HUES6 (cell line): ENCODE data around the gene ZNF207.
A peak's percentile ranks its signal among the peaks of the same experiment; 100 is the strongest.
"Not testable (repeated sequence)": the region's sequence is repeated elsewhere in the genome, so short reads cannot be mapped to it uniquely, and the experiment has no call there.

Source experiments
- H3K27ac ChIP-seq: 2 replicates; pipeline ENCODE4 v1.7.0; 2013; ENCODE audit warnings: low read depth, mild to moderate bottlenecking, low read length, inconsistent platforms
- H3K27me3 ChIP-seq: 2 replicates; pipeline ENCODE4 v1.6.1; 2013; ENCODE audit warnings: low read length; ENCODE audit not compliant: control insufficient read depth, insufficient read depth
- H3K36me3 ChIP-seq: 2 replicates; pipeline ENCODE4 v1.6.1; 2013; ENCODE audit warnings: low read length; ENCODE audit not compliant: control insufficient read depth, insufficient read depth
- H3K4me1 ChIP-seq: 2 replicates; pipeline ENCODE4 v1.6.1; 2013; ENCODE audit warnings: low read length; ENCODE audit not compliant: control insufficient read depth, insufficient read depth
- H3K4me3 ChIP-seq: 2 replicates; pipeline ENCODE4 v1.5.1; 2013; ENCODE audit warnings: low read depth, low read length
- H3K9ac ChIP-seq: one replicate; pipeline ENCODE4 v1.6.1; 2013; ENCODE audit warnings: mild to moderate bottlenecking, low read length
- H3K9me3 ChIP-seq: 2 replicates; pipeline ENCODE4 v1.6.1; 2013; ENCODE audit warnings: low read depth, low read length; ENCODE audit not compliant: control insufficient read depth, insufficient read depth

The ZNF207 gene

DNA sequence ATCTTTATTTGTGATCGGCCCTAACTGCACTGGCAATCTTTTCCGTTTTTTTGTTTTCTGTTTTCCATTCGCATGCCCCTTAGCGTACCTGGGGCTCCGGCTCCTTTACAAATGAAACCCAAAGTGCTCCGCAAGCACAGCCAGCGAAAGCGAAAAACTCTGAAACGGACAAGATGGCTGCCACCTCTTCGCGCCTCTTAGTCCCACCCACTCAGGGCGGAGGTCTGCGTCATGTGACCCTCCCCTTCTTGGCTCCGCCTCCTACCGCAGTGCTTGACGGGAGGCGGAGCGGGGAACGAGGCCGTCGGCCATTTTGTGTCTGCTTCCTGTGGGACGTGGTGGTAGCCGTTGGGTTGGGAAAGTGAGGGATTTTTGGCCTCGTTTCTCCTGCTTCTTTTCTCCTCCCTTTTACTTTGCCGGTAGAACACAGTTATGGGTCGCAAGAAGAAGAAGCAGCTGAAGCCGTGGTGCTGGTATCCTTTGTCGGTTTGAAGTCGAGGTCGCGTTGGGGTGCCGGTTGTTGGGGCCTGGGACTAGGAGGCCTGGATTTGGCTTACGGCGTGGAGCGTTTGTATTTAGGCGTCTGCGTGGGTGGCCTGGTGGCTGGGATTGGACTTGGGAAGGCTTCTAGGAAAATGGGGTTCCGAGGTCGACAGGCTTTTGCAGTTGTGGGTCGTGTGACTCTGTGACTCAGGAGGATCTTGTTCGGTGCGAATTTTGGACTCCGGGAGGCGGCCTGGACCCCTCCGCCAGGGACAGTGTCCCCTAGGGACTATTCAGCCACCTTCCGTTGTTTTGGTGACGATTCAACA is at the start of gene ZNF207:
ZNF207 (plus strand) TSS at position 304 of the 812 bp plus-strand sequence; CDS start at position 433, 129 bp downstream.
- H3K9me3 ChIP-seq: no peaks in the 10 kb centered on the region
- H3K4me1 ChIP-seq: no peaks in the 10 kb centered on the region
- H3K4me3 ChIP-seq: peak within 1 kb of the TSS; percentile 96
- H3K36me3 ChIP-seq: peaks cover 36% of the 10 kb centered on the region
- no peaks in the 10 kb centered on the region for H3K27me3 ChIP-seq
- H3K27ac ChIP-seq: peak within 1 kb of the TSS; percentile 96
- H3K9ac ChIP-seq: peak within 1 kb of the TSS; percentile 100

DNA sequence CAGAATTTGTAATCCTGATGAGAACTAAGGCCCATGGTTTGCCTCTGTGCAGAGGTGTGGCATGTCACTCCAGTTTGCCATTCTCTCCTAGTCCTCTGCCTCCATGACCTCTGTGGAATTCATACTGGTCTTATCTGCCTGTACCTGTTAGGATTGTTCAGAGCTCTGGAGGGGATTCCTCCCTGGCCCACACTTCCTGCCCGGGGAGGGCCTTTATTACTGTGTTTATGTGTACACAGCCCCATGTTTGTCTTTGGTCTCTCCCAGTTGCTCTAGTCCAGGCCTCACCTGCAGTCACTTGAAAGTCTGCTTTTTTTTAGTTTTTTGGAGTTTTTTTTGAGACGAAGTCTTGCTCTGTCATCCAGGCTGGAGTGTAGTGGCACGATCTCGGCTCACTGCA is 47.9 kb upstream of the ZNF207 start:
- Histone ChIP-seq H3K36me3 (no peaks in the 10 kb centered on the region), H3K9ac (no peak overlapping the region), H3K4me1 (peaks cover 34% of the 10 kb centered on the region), H3K27me3 (no peaks in the 10 kb centered on the region), H3K9me3 (no peaks in the 10 kb centered on the region), H3K27ac (no peak overlapping the region), H3K4me3 (no peak overlapping the region)

DNA sequence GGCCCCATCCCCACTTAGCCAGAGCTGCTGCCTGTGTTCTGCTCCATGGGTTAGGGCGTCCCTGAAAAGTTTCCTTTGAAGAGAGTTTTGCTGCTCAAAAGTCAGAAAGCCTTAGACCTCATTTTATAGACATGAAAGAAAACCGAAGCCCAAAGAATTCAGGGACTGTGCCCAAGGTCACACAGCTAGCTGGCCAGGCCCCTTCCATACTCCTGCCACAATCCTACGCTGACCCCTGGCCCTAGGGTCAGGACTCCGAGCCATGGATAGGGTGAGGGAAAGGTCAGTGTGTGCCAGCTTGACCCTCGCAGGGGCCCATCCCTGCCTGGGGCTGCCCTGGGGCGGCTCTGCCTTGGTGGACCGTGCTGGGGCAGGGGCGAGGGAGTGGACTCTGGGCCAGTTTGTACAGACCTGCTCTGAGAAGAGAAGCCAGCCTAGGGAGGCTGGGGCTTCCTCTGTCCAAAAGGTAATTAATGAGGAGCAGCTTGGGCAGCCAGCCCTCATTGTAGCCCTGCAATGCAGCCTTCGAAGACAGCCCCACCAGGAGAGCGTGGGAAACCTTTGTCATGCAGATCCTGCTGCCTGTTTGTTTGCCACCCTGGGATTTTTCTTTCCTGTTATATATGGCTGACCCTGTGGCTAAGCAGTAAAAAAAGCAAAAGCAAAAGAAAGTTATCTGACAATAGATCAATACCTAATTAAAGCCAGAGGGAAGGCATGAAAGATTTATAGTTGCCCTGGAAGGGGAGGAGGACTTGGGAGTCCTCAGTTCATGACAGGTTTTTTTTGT is 46.9 kb upstream of the ZNF207 start:
- Histone ChIP-seq H3K27ac (peak overlapping the region; percentile 84), H3K4me3 (peak overlapping the region; percentile 34; the same call in 1 of the 2 replicates), H3K4me1 (peaks cover 37% of the 10 kb centered on the region), H3K9ac (peak overlapping the region; percentile 55), H3K9me3 (no peaks in the 10 kb centered on the region), H3K27me3 (no peaks in the 10 kb centered on the region), H3K36me3 (no peaks in the 10 kb centered on the region)

DNA sequence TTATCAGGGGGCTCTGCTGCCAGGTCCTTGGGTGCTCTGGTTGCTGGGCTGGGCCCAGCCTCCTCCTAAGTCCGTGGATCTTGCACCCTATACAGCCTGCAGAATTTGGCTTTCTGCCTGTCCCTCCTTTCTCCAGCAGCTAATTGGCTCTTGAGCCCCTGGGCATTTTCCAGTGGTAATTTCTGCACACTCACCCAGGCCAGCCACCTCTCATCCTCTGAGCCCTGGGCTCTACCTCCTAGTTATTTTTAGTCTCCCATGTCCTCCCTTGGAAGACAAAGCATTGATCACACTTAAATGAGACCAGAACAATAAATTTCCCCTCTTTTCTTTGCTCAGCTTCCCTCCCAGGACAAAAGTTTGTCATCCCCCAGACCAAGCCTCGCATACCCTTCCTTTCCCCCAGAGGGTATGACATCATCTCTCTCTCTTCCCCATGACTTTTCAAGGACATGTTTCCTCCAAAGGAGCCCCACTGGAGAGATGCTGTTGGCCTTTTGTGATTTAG is 46.1 kb upstream of the ZNF207 start:
- Histone ChIP-seq H3K27me3 (no peaks in the 10 kb centered on the region), H3K36me3 (no peaks in the 10 kb centered on the region; the same call in 1 of the 2 replicates), H3K9ac (peak overlapping the region; percentile 55), H3K4me1 (peaks cover 38% of the 10 kb centered on the region), H3K27ac (peak overlapping the region; percentile 84), H3K9me3 (no peaks in the 10 kb centered on the region), H3K4me3 (no peak overlapping the region; the same call in 1 of the 2 replicates)

DNA sequence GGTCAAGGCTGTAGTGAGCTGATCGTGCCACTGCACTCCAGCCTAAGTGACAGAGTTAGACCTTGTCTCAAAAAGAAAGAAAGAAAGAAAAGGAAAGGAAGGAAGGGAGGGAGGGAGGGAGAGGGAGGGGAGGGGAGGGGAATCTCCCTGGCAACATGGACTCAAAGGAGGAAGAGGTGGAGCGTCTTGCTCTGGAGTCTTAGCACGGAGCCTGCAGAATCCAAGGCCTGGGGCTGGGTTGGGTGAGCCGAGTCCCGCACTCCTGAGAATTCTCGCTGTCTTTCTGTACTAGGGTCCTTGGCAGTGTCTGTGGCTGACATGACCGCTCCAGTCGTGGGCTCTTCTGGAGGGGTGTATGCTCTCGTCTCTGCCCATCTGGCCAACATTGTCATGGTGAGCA is 44.9 kb upstream of the ZNF207 start:
- Histone ChIP-seq H3K4me3 (no peak overlapping the region), H3K36me3 (no peaks in the 10 kb centered on the region; the same call in 1 of the 2 replicates), H3K27ac (no peak overlapping the region), H3K9me3 (no peaks in the 10 kb centered on the region), H3K27me3 (no peaks in the 10 kb centered on the region), H3K4me1 (peaks cover 38% of the 10 kb centered on the region), H3K9ac (no peak overlapping the region)

DNA sequence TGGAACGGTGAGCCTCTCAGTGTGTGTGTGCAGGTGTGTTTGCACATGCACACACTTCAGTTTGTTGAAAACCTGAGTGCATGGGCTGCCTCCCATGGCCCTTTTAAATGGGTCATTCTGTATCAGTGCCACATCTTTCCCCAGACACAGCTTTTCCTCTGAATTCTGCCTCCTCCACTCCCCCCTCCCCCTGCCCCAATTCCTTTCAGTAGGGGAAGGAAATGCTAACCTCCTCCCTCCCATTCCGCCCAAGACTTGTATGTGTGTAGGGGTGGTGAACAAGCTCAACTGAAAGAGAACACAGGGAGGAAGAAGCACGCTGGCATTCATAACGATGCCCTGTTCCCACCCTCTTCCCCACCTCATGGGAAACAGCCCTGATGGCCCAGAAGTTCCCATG is 42.3 kb upstream of the ZNF207 start:
- no peak overlapping the region for H3K9ac ChIP-seq

DNA sequence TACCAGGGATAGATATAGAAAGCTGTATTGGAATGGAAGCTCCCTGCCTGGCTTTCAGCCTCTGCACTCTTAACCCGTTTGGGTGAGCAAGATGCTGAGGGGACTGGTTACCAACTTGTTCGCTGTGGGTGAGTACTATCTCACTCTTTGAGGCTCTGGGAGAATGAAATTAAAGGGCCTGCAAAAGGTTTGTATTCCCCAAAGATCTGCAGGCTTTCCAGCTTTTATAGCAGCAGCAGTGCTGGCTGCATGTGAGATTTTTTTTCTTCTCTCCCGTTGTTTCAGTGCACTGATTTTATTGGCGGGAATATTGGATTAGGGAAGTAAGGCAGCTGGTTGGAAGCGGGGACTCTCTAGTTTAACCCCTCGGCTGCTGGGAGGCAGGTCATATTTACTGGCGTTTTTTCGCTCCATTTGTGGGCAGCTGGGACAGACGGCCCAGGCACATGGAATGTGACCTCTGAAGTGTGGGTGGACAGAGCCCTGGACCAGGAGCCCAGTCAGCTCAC is 38.9 kb upstream of the ZNF207 start:
- H3K27me3 ChIP-seq: no peaks in the 10 kb centered on the region
- no peaks in the 10 kb centered on the region; the same call in 1 of the 2 replicates for H3K36me3 ChIP-seq
- no peak overlapping the region for H3K9ac ChIP-seq
- H3K9me3 ChIP-seq: no peaks in the 10 kb centered on the region
- H3K4me1 ChIP-seq: peaks cover 13% of the 10 kb centered on the region
- H3K4me3 ChIP-seq: no peak overlapping the region
- no peak overlapping the region for H3K27ac ChIP-seq

More for the DNA sequence above, 42.3 kb upstream of the ZNF207 start:
- Histone ChIP-seq H3K27me3 (no peaks in the 10 kb centered on the region), H3K36me3 (no peaks in the 10 kb centered on the region; the same call in 1 of the 2 replicates), H3K4me3 (no peak overlapping the region), H3K9me3 (no peaks in the 10 kb centered on the region), H3K27ac (no peak overlapping the region), H3K4me1 (peaks cover 31% of the 10 kb centered on the region)

DNA sequence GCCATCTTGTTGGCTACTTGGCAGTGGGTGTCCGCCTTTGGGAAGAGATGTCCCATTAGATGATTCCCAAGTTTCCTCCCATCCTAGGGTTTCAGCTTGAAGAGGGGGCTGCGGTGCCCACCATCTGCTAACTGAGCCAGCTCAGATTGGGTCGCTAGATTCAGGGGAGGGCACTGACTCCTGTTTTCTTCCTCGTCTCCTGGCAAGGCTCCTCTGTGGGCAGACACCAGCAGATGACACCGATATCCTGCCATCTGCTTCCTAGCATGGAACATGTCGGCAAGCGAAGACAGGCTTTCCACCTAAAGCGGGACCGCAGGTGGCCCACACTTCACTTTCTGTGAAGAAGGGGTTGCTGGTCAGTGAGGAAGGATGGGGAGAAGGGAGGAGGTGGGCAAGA is 35.3 kb upstream of the ZNF207 start:
- Histone ChIP-seq H3K9me3 (no peaks in the 10 kb centered on the region), H3K4me1 (peaks cover 15% of the 10 kb centered on the region), H3K9ac (no peak overlapping the region), H3K27ac (no peak overlapping the region), H3K27me3 (no peaks in the 10 kb centered on the region), H3K36me3 (no peaks in the 10 kb centered on the region), H3K4me3 (no peak overlapping the region)

DNA sequence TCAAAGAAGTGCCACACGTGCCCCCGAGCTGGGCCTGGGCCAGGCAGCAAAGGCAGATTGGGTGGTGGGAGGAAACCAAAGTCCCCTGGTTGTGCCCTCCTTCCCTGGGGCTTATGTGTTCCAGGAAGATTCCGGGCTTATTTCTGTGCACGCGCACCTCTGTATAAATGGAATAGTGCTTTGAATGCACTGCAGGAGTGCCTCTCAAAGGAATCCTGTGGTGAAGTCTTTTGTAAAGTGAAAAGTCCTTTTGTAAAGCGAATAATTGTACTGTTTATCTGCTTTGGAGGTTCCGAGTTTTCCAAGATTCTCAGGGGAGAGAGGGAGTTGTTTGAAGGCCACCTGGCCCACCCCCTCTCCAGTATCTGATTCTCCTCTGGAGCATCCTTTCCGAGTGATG is 34.8 kb upstream of the ZNF207 start:
- Histone ChIP-seq H3K9me3 (no peaks in the 10 kb centered on the region), H3K27ac (no peak overlapping the region), H3K27me3 (no peaks in the 10 kb centered on the region), H3K4me3 (no peak overlapping the region), H3K36me3 (no peaks in the 10 kb centered on the region), H3K9ac (no peak overlapping the region), H3K4me1 (peaks cover 15% of the 10 kb centered on the region)

DNA sequence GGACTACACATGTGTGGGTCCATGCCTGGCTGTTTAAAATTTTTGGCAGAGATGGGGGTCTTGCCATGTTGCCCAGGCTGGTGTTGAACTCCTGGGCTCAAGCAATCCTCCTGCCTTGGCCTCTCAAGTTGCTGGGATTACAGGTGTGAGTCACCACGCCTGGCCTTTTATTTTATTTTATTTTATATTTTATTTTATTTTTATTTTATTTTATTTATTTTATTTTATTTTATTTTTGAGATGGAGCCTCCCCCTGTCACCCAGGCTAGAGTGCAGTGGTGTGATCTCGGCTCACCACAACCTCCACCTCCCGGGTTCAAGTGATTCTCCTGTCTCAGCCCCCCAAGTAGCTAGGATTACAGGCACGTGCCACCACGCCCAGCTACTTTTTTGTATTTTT is 33.3 kb upstream of the ZNF207 start:
- H3K27me3 ChIP-seq, H3K36me3 ChIP-seq, H3K4me3 ChIP-seq, H3K27ac ChIP-seq, H3K9me3 ChIP-seq, H3K9ac ChIP-seq: not testable (repeated sequence)
- peaks cover 15% of the 10 kb centered on the region for H3K4me1 ChIP-seq

DNA sequence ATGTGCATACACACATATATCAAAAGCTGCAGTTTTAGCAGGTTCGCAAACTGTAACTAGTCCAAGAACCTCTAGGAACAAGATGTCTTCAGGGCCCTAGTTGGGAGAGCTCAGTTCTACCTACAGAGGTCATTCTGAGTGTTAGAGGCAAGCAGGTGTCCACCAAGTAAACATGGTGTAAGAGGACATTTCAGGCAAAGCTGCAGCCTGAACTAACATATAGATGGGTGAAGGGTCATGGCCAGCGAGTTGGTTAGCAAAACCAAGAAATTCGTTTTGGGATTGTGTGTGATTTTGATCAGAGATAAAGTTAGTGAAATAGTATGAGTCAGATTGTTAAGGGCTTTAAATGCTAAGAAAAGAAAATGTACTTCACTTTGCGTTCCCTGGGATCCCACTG is 32.6 kb upstream of the ZNF207 start:
- Histone ChIP-seq H3K27ac (no peak overlapping the region), H3K36me3 (no peaks in the 10 kb centered on the region), H3K9ac (no peak overlapping the region), H3K4me1 (peaks cover 15% of the 10 kb centered on the region), H3K27me3 (no peaks in the 10 kb centered on the region), H3K4me3 (no peak overlapping the region), H3K9me3 (no peaks in the 10 kb centered on the region)
